Measurements from ENCODE around the gene DZIP1L.
A peak's percentile ranks its signal among the peaks of the same experiment; 100 is the strongest.
"Not testable (repeated sequence)": the region's sequence is repeated elsewhere in the genome, so short reads cannot be mapped to it uniquely, and the experiment has no call there.

Gene DZIP1L

GRCh38 chr3:138114431-138114918, 933 bp downstream of the DZIP1L start:
- peak; percentile 26 for DNase-seq (ENCODE audit: low read depth)

GRCh38 chr3:138113326-138113725, 2.1 kb downstream of the DZIP1L start:
- DNase-seq (ENCODE audit: low read depth): no peak

- DNase-seq (ENCODE audit: low read depth): no peak
These were observed 3.0 kb downstream of the DZIP1L start for GRCh38 chr3:138112362-138112761.

- DNase-seq (ENCODE audit: low read depth): no peak
These were observed 9.8 kb downstream of the DZIP1L start for GRCh38 chr3:138105598-138105997.

- DNase-seq (ENCODE audit: low read depth): no peak
These were observed 11.9 kb downstream of the DZIP1L start for GRCh38 chr3:138103466-138103865.

- DNase-seq (ENCODE audit: low read depth): not testable (repeated sequence)
These were observed 14.0 kb downstream of the DZIP1L start for GRCh38 chr3:138101351-138101940.

GRCh38 chr3:138099417-138099816, 16.0 kb downstream of the DZIP1L start:
- no peak for DNase-seq (ENCODE audit: low read depth)

- DNase-seq (ENCODE audit: low read depth): no peak
These were observed 17.9 kb downstream of the DZIP1L start for GRCh38 chr3:138097192-138098172.

DNA sequence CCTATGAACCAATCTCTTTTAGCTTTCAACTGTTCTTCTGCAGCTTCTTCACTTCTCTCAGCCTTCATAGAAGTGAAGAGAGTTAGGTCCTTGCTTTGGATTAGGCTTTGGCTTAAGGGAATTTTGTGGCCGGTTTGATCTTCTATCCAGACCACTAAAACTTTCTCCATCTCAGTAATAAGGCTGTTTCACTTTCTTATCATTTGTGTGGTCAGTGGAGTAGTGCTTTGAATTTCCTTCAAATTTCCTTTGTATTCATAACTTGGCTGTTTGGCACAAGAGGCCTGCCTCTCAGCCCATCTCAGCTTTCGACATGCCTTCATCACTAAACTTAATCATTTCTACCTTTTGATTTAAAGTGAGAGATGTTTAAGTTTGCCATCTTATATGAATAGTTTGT, 21.7 kb downstream of the DZIP1L start:
- no peak for DNase-seq (ENCODE audit: low read depth)

GRCh38 chr3:138092023-138092422, 23.4 kb downstream of the DZIP1L start:
- peak; percentile 18 for DNase-seq (ENCODE audit: low read depth)

DNA sequence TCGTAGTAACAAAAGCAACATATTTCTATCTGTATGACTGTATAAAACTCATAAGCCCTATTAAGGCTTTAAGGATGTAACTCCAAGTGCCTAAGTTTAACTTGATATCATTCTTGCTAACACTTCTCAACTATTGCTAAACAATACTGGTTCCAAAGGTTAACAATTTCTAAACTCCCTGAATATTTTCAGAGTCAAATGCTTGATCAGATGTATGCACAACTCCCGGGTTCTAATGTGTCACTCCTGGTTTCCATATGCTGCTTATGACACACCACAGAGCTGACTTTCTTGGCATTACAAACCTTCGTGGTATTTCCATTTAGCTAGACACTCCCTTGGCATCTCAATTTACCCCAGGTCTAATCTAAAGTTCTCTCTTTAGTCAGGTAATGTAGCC, 26.3 kb downstream of the DZIP1L start:
- DNase-seq (ENCODE audit: low read depth): peak; percentile 86

- DNase-seq (ENCODE audit: low read depth): not testable (repeated sequence)
These were observed 29.7 kb downstream of the DZIP1L start for GRCh38 chr3:138085745-138086144.

GRCh38 chr3:138084196-138084595, 31.2 kb downstream of the DZIP1L start:
- no peak for DNase-seq (ENCODE audit: low read depth)

DNA sequence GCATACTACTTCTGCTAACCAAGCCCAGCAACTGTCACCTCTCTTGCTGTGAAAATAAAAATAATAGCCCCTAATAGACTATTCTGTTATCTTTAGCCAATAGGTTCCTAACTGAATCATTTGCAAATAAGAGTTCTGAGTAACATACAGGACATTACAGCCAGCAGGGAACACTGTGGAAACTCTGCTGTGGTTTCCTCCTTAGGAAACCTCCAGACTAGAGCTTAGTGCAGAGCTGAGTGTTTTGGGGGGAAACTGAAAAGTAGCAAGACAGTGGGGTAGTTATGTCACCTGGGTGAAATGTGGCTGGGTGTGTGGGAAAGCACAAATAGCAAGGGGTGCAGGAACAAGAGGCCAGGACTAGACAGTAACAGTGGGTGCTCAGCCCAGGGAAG, 32.4 kb downstream of the DZIP1L start:
- no peak for DNase-seq (ENCODE audit: low read depth)

- DNase-seq (ENCODE audit: low read depth): peak; percentile 37
These were observed 33.1 kb downstream of the DZIP1L start for GRCh38 chr3:138082085-138082991.

GRCh38 chr3:138081371-138082084, 33.9 kb downstream of the DZIP1L start:
- DNase-seq (ENCODE audit: low read depth): no peak

GRCh38 chr3:138079901-138080300, 35.5 kb downstream of the DZIP1L start:
- no peak for DNase-seq (ENCODE audit: low read depth)

GRCh38 chr3:138078901-138079344, 36.5 kb downstream of the DZIP1L start:
- peak; percentile 95 for DNase-seq (ENCODE audit: low read depth)

DNA sequence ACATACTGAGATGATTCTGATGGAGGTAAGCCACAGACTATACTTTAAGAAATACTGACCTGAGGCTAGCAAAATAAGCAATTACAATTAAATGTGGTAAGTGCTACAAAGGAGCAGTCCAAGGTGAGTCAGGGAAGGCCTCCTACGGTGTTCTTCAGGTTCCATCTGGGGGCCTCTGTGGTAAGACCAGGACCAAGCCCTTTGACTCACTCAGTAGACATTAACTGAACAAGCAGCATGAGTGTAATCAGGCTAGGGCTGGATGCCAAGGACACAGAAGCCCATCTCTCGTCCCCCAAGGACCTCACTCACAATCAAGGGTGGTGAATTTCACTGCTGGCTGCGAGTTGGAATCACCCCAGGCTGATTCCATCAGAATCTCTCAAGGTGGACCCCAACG, 37.3 kb downstream of the DZIP1L start:
- peak; percentile 16 for DNase-seq (ENCODE audit: low read depth)

DNA sequence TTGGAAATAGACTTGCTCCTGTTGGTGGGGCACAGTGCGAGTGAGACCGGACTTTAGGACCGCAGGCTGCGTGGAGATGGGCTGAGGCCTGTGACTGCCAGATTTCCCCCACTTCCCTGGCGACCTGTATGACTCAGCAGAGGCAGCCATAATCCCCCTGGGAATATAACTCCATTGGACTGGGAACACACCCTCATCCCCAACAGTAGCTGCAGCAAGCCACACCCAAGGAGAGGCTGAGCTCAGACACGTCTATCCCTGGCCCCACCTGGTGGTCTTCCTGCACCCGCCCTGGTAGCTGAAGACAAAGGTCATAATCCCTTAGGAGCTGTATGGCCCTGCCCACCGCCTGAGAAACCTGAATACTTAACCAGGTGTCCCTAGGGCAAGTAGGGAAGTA, 42.6 kb downstream of the DZIP1L start:
- no peak for DNase-seq (ENCODE audit: low read depth)

DNA sequence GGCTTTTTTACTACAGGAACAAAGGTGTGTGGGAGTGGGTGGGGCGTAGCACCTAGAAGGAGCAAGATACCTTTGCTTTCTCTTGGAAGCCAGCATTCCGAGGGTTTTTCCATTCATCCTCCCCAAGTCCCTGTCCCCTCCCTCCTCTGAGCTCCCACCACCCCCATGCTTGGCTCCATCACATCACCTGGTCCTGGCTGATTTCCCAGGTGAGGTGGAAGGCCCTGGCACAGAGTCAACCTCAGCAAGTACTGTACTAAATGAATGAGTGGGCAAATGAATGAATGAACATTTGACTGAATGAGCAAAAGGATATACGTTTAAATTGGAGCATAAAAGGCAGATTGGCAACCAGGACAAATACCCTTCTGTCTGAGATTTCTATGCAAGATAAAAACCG, 45.4 kb downstream of the DZIP1L start:
- no peak for DNase-seq (ENCODE audit: low read depth)
